WTC11 (cell line): Measurements from ENCODE around the gene ACTRT2.

ENCODE experiments used
- AFF4 ChIP-seq: sonication (generic); formaldehyde crosslinking; IDR thresholded peaks from 2 replicates; pipeline ENCODE4 v1.8.1; 2023; ENCODE audit warnings: mild to moderate bottlenecking, missing genetic modification reagents, borderline replicate concordance
- ATF1 ChIP-seq: sonication (generic); formaldehyde crosslinking; IDR thresholded peaks from 2 replicates; pipeline ENCODE4 v1.8.1; 2023; ENCODE audit warnings: mild to moderate bottlenecking, moderate library complexity, missing genetic modification reagents
- ATF2 ChIP-seq: sonication (generic); formaldehyde crosslinking; IDR thresholded peaks from 2 replicates; pipeline ENCODE4 v1.8.1; 2022; ENCODE audit warnings: low read depth, missing genetic modification reagents, borderline replicate concordance
- FOXK1 ChIP-seq: sonication (generic); formaldehyde crosslinking; IDR thresholded peaks from 2 replicates; pipeline ENCODE4 v1.8.0; 2022; ENCODE audit warnings: mild to moderate bottlenecking, moderate library complexity, missing genetic modification reagents
- FOXP1 ChIP-seq: sonication (generic); formaldehyde crosslinking; IDR thresholded peaks from 2 replicates; pipeline ENCODE4 v1.8.0; 2022; ENCODE audit warnings: missing genetic modification reagents, mild to moderate bottlenecking, moderate library complexity, borderline replicate concordance
- GABPB1 ChIP-seq: sonication (generic); formaldehyde crosslinking; IDR thresholded peaks from 2 replicates; pipeline ENCODE4 v1.8.1; 2023; ENCODE audit warnings: mild to moderate bottlenecking, missing genetic modification reagents
- MAX ChIP-seq: sonication (generic); formaldehyde crosslinking; IDR thresholded peaks from 2 replicates; pipeline ENCODE4 v1.8.0; 2022; ENCODE audit warnings: mild to moderate bottlenecking, missing genetic modification reagents
- PREB ChIP-seq: sonication (generic); formaldehyde crosslinking; IDR thresholded peaks from 2 replicates; pipeline ENCODE4 v1.8.1; 2022; ENCODE audit warnings: mild to moderate bottlenecking, missing genetic modification reagents, moderate library complexity, borderline replicate concordance
- SP1 ChIP-seq: sonication (generic); formaldehyde crosslinking; conservative IDR thresholded peaks from 2 replicates; pipeline ENCODE4 v1.8.1; 2022; ENCODE audit warnings: missing genetic modification reagents
- ZBTB21 ChIP-seq: sonication (generic); formaldehyde crosslinking; IDR thresholded peaks from 2 replicates; pipeline ENCODE4 v1.8.1; 2023; ENCODE audit warnings: mild to moderate bottlenecking, missing genetic modification reagents, borderline replicate concordance
- ZNF416 ChIP-seq: fragments of 250-450 bp; sonication (Bioruptor Pico); IDR thresholded peaks from 2 replicates; pipeline ENCODE4 v1.9.0; 2021; ENCODE audit warnings: mild to moderate bottlenecking, inconsistent platforms
- TF ChIP-seq, protein P1 (sequence below): fragments of 200-600 bp; IDR thresholded peaks from 2 replicates; pipeline ENCODE4 v1.8.0; 2022; ENCODE audit warnings: antibody characterized with exemption
- TF ChIP-seq, protein P2 (sequence below): sonication (generic); formaldehyde crosslinking; IDR thresholded peaks from 2 replicates; pipeline ENCODE4 v1.8.1; 2023; ENCODE audit warnings: mild to moderate bottlenecking, missing genetic modification reagents, moderate library complexity

GRCh38 chr1:2998503-2999100 lies 22.7 kb upstream of the ACTRT2 start:
- no peak for TF ChIP-seq ZNF416 (CRISPR knock-in tag)
- TF ChIP-seq ZBTB21 (CRISPR knock-in tag), result no peak
- TF ChIP-seq, protein P1, sequence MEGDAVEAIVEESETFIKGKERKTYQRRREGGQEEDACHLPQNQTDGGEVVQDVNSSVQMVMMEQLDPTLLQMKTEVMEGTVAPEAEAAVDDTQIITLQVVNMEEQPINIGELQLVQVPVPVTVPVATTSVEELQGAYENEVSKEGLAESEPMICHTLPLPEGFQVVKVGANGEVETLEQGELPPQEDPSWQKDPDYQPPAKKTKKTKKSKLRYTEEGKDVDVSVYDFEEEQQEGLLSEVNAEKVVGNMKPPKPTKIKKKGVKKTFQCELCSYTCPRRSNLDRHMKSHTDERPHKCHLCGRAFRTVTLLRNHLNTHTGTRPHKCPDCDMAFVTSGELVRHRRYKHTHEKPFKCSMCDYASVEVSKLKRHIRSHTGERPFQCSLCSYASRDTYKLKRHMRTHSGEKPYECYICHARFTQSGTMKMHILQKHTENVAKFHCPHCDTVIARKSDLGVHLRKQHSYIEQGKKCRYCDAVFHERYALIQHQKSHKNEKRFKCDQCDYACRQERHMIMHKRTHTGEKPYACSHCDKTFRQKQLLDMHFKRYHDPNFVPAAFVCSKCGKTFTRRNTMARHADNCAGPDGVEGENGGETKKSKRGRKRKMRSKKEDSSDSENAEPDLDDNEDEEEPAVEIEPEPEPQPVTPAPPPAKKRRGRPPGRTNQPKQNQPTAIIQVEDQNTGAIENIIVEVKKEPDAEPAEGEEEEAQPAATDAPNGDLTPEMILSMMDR, result no peak
- TF ChIP-seq ATF2 (CRISPR knock-in tag), result no peak
- no peak for TF ChIP-seq FOXP1 (CRISPR knock-in tag)
- TF ChIP-seq AFF4 (CRISPR knock-in tag), result no peak
- TF ChIP-seq ATF1, result no peak
- no peak for TF ChIP-seq SP1
- no peak for TF ChIP-seq MAX (CRISPR knock-in tag)
- TF ChIP-seq, protein P2, sequence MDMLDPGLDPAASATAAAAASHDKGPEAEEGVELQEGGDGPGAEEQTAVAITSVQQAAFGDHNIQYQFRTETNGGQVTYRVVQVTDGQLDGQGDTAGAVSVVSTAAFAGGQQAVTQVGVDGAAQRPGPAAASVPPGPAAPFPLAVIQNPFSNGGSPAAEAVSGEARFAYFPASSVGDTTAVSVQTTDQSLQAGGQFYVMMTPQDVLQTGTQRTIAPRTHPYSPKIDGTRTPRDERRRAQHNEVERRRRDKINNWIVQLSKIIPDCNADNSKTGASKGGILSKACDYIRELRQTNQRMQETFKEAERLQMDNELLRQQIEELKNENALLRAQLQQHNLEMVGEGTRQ (CRISPR knock-in tag), result no peak
- no peak for TF ChIP-seq FOXK1 (CRISPR knock-in tag)
- TF ChIP-seq GABPB1 (CRISPR knock-in tag), result no peak
- no peak for TF ChIP-seq PREB (CRISPR knock-in tag)
